ENCODE measurements around the gene PCDH9.

PCDH9 gene

GRCh38 chr13:66424422-66424821 is 805.7 kb downstream of the PCDH9 start:
- DNase-seq, result no peak

GRCh38 chr13:66415444-66415843 is 814.7 kb downstream of the PCDH9 start:
- DNase-seq, result peak; percentile 35

- peak; percentile 24 for DNase-seq
Measured at GRCh38 chr13:66414066-66414800, 815.9 kb downstream of the PCDH9 start.

GRCh38 chr13:66410314-66410713 is 819.8 kb downstream of the PCDH9 start:
- DNase-seq, result peak; percentile 68

GRCh38 chr13:66409542-66409941 is 820.6 kb downstream of the PCDH9 start:
- peak; percentile 30 for DNase-seq

GRCh38 chr13:66407128-66407527 is 823.0 kb downstream of the PCDH9 start:
- no peak for DNase-seq

- DNase-seq, result peak; percentile 53
Measured at GRCh38 chr13:66405908-66406802, 824.0 kb downstream of the PCDH9 start.

- DNase-seq, result no peak
Measured at GRCh38 chr13:66402546-66402945, 827.6 kb downstream of the PCDH9 start.

GRCh38 chr13:66402066-66402465 is 828.1 kb downstream of the PCDH9 start:
- peak; percentile 62 for DNase-seq

GRCh38 chr13:66400292-66400691 is 829.8 kb downstream of the PCDH9 start:
- no peak for DNase-seq

- peak; percentile 17 for DNase-seq
Measured at GRCh38 chr13:66399873-66400272, 830.3 kb downstream of the PCDH9 start.

GRCh38 chr13:66397133-66397532 is 833.0 kb downstream of the PCDH9 start:
- no peak for DNase-seq

- no peak for DNase-seq
Measured at GRCh38 chr13:66391322-66391721, 838.8 kb downstream of the PCDH9 start.

GRCh38 chr13:66378894-66379293 is 851.2 kb downstream of the PCDH9 start:
- DNase-seq, result peak; percentile 77

- no peak for DNase-seq
Measured at GRCh38 chr13:66377569-66377968, 852.6 kb downstream of the PCDH9 start.

GRCh38 chr13:66375756-66376155 is 854.4 kb downstream of the PCDH9 start:
- DNase-seq, result no peak

- peak; percentile 44 for DNase-seq
Measured at GRCh38 chr13:66369666-66370065, 860.5 kb downstream of the PCDH9 start.

GRCh38 chr13:66367356-66367755 is 862.8 kb downstream of the PCDH9 start:
- peak; percentile 83 for DNase-seq

- DNase-seq, result peak; percentile 43
Measured at GRCh38 chr13:66365101-66365500, 865.0 kb downstream of the PCDH9 start.

GRCh38 chr13:66364346-66364745 is 865.8 kb downstream of the PCDH9 start:
- DNase-seq, result no peak

GRCh38 chr13:66362485-66362884 is 867.7 kb downstream of the PCDH9 start:
- no peak for DNase-seq

GRCh38 chr13:66359910-66360552 is 870.1 kb downstream of the PCDH9 start:
- no peak for DNase-seq

GRCh38 chr13:66359393-66359792 is 870.7 kb downstream of the PCDH9 start:
- no peak for DNase-seq

- DNase-seq, result no peak
Measured at GRCh38 chr13:66358564-66358963, 871.6 kb downstream of the PCDH9 start.

Data from NCI-H69 (cell line).